Hematopoietic multipotent progenitor cell treated with erythropoietin and hydrocortisone succinate and interleukin-3 and kit ligand, for 15 days (in vitro differentiated cells): ENCODE results near the gene B3GNT2.
"Not testable (repeated sequence)": the region's sequence is repeated elsewhere in the genome, so short reads cannot be mapped to it uniquely, and the experiment has no call there.

Experiments
- DNase-seq: peaks from one replicate; pipeline ENCODE4 v3.0.0-alpha.2; 2015; ENCODE audit warnings: low spot score

Gene B3GNT2

DNA sequence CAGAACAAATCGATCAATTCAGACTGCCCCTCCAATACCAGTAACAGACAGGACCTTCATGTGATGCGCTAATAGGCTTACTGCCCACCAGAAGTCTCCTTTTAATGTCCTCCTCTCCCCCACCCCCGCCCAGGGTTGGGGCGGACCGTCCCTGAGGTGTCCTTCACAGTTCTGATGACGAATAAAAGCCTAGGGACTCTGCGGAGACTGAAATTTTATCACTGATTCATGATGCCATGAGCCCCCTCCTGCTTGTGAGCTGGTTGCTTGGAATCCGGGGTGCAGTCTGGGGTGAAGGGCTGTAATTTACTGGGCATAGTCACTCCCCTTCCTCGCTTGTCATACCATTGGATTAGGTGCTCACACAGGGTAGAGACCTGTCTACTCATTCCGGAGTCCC is 42.3 kb downstream of the B3GNT2 start:
- DNase-seq: no peak

DNA sequence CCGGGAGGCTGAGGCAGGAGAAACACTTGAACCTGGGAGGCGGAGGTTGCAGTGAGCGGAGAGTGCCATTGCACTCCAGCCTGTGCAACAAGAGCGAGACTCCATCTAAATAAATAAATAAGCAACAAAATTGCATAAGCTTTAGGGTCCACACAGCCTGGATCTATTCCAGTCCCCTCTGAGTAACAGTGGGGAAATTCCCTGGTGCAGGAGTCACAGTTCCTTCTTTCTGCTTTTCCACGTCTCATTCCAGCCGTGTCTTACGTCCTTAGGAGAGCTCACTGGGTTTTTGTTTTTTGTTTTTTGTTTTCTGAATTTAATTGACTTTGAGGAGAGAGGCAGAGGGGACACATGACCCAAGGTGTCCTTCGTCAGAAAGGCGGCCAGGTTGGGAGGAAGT is 44.6 kb downstream of the B3GNT2 start:
- DNase-seq: no peak

DNA sequence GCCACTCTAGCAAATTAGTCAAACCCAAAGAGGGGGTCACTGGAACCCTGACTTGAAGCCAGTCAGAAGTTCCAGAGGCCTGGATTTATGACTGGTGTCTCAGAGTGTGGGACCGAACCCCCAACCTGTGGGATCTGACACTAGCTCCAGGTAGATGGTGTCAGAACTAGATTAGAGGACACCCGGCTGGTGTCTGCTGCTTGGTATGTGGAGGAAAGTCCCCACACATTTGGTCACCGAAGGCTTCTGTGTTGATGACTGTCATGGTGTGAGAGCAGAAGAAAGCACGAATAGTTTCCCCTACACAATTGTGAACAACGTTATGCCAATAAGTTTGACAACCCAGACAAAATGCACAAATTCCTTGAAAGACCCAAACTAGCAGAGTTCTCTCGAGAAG is 48.1 kb downstream of the B3GNT2 start:
- no peak for DNase-seq

DNA sequence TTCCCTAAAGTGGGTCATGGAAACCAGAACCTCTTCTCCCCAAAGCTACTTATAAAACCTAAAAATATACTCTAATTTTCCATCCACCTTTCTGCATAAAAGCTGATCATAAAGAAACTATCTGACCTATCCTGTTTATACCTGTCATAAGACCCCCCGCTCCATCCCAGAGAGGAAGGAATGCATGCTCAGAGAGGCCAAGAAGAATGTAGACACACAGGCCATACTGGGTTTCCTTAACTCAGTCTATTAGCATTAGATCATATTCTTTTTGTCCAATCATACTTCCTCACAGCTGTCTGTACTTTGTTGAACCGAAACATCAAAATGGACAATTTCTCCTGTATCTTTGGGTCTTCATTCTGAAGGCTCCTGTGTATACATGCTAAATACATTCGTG is 52.3 kb downstream of the B3GNT2 start:
- no peak for DNase-seq

DNA sequence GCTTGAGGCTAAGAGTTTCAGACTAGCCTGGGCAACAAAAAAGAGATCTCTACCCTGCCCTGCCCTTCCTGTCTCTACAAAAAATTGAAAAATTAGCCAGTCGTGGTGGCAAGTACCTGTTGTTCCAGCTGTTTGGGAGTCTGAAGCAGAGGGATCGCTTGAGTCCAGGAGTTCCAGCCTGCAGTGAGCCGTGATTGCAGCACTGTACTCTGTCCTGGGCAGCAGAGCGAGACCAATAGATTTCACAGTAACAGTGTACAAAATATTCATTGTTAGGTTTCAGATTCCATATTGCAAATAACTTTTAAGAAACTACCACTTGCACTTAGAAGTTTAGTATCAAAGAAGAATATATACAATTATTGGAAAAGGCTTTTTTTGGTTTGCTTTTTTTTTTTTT is 54.3 kb downstream of the B3GNT2 start:
- no peak for DNase-seq

DNA sequence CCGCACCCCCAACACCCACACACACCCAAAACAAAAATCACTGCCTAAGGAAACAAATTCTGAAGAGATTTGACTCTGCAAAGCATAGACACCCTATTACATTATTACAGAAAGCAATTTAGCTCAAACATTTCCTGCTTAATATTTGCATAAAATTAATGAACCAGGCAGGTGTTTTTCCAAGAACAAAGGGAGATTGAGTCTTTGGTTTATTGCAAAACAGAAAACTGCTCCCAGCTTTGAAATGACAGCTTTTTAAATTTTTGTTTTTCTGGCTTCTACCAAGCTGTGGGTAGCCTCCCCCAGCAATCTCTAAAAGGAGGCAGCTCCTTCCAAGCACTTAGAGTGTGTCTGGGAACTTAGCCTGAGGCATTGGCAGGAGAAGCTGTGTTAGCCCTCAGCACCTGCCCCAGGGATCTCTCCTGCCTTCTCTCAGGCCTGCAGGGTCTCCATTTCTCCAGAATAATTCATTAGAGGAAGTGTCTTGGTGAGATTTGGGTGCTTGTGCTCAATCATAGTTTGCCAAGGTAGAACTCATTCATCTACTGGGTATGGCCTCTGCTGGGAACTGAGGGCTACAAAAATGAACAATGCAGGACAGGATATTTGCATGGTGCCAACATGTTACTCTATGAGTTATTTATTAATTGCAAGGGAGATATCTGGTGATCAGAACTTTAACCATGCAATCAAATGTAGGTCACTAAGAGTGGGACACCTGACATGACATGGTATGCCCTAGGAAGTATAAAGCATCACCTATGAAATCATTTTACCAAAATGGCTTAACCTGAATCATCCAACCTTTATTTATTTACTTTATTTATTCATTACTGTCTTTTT is 58.7 kb downstream of the B3GNT2 start:
- no peak for DNase-seq

DNA sequence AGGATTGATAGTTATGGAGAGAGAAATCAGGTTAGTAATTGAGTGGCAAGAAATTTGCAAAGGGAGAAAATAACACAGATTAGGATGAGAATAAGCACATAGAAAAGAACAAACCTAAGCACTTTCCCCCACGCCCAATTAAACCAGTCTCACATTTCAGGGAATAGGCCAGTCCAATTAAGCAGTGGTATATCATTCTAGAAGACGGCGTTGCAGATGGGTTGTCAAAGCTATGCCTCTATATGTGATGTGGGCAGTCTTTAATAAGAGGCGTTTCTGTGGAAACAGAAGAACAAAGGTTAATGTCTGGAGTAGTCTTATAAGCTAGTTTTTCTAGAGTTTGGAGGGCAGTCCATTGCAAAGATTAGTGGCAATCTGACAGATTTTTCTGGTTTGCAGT is 61.6 kb downstream of the B3GNT2 start:
- DNase-seq: no peak

DNA sequence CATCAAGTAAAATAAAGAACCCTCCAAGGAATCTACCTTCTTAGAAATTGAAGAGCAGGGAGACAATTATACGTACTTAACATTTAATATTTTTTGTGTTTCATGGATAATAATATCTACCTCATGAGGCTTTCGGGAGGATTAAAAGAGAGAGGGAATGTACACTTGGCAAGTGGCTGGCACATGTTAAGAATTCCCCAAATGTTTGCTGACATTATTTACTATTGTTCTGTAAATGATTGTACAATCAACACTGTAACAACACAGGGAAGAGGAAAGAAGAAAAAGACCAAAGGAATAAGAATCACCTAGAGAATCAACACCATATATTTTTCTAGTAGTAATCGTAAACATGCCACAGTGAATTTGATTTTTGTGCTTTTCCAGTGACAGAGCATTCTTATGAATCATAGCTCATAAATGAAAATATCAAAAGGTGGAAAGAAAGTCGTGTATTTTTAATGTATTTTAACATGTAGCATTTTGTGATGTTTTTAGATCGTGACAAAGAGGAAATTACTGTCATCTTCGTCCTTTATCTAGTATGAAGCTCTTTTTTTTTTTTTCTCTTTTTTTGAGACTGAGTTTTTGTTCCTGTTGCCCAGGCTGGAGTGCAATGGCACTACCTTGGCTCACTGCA is 67.3 kb downstream of the B3GNT2 start:
- no peak for DNase-seq

DNA sequence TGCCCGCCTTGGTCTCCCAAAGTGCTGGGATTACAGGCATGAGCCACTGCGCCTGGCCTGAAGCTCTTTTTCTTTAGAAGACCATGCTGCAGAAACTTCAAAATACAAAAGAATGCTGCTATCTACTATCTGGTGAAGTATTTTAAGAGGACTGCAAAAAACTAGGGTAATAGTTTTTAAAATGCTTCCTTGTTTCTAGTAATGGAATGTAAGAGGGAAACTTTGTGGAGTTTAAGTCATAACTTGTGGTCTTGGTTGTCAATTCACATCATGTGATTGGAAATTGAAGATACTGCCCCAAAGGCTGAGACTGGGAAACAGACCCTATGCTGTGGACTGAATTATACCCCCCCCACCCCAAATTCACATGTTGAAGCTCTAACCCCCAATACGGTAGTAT is 68.3 kb downstream of the B3GNT2 start:
- DNase-seq: no peak

DNA sequence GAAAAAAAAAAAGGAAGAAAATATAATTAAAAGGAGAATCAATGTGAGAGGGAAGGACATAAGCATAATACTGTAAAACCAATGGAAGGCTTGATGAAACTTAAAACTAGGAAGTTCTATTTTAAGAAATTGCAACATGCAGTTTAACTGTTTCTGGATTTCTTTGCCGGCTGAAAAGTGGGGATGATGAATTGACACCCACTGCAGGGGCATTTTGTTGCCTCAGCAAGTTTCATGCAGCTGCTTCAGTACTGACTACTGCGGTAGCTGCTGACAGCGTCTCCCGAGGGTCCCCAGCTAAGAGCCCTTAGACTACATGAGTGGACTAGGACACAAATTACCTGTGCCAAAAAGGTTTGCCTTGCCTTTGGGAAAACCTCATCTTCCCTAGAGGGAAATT is 69.2 kb downstream of the B3GNT2 start:
- no peak for DNase-seq

DNA sequence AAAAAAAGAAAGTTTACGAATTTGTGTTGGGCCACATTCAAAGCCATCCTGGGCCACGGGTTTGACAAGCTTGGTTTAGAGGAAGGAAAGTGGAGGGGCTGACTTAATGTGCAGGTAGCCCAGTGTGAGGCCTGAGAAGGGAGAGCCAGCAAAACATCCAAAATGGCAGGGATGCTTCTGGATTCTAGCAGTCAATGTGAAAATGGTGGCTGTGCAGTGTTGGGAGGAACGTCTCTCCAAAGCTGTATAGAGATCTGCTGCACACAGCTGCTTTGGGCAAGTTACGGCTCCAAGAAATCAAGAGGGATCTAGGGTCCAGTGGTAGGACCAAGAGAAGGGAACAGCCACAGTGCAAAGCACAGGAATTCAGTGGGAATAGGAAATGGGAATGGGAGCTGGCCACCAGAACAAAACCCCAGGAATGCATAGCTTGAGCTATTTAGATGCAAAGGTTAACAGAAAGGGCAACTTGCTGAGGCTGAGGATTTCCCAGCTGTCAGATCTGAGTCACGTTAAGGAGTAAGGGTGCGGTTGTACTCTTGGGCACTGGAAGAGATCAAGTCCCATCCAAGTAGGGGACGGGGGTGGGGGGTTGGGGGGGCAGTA is 70.6 kb downstream of the B3GNT2 start:
- no peak for DNase-seq

DNA sequence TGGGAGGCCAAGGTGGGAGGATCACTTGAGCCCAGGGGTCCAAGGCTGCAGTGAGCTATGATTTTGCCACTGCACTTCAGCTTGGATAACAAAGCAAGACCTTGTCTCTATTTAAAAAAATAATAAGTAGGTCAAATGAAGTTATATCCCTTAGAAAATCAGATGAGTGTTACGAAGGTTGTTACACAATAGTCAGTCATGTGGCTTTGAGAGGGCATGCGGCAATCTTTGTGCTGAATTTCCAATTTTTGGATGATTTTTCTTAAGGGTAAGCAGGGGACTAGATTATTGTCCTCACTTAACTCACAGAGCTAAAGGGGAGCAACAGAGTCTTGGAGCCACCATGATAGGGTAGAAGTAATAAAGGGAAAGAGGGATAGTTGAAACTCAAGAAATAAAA is 71.8 kb downstream of the B3GNT2 start:
- DNase-seq: no peak

DNA sequence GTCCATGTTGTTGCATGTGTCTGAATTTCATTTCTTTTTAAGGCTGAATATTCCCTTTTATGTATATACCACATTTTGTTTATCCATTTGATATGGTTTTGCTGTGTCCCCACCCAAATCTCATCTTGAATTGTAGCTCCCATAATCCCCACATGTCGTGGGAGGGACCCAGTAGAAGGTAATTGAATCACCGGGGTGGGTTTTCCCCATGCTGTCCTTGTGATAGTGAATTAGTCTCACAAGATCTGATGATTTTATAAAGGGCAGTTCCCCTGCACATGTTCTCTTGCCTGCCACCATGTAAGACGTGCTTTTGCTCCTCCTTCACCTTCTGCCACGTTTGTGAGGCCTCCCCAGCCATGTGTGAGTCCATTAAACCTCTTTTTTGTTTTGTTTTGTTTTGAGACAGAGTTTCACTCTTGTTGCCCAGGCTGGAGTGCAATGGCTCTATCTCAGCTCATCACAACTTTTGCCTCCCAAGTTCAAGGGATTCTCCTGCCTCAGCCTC is 72.8 kb downstream of the B3GNT2 start:
- not testable (repeated sequence) for DNase-seq

DNA sequence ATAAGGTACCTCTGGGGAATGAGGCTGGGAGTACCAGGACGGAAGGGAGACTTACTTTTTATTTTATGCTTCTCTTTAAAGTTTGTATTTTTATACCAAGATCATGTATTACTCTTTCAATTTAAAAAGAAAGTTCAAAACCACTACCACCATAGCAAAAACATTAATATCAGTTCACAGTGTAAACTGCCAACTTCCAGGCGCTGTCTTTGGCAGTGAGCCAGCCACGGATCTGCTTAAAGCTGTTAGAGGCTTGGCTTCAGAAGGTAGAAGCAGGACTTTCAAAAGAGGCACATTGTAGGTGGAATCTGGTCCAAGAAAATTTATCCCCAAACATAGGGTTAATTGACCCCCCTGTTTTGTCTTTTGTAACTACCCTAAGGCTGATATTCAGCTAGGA is 74.8 kb downstream of the B3GNT2 start:
- peak; percentile 88 for DNase-seq
